ENCODE data around the gene AXL. TPM values are rescaled to one million over a fixed set of nuclear protein-coding genes. Genes with fewer than 3 reads are reported as not detected.
"Not testable (repeated sequence)": the region's sequence is repeated elsewhere in the genome, so short reads cannot be mapped to it uniquely, and the experiment has no call there.

The AXL gene
- total RNA-seq, 4 donors from 2014 or later = 7.2 to 46.2 (median 24.2) TPM

DNA sequence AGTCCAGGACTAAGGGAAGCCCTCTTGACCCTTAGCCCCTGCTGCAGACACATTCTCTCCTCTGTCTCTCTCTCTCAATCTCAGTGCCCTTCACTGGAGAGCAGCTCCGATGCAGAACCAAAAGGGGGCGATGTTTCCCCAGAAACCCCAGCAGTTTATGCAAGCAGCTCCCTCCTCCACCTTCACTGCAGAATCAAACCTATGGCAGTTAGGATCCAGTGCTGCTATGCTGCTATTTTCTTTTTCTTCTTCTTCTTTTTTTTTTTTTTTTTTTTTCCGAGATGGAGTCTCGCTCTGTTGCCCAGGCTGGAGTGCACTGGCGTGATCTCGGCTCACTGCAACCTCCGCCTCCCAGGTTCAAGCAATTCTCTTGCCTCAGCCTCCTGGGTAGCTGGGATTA lies 14.7 kb upstream of the AXL start:
- not testable (repeated sequence) for H3K4me3 ChIP-seq, H3K27ac ChIP-seq, H3K4me1 ChIP-seq, H3K9me3 ChIP-seq, H3K27me3 ChIP-seq
- H3K36me3 ChIP-seq = peaks cover 0 to 33% (median 0%) of the 10 kb centered on the region in 3 donors
- TF ChIP-seq, protein P1, sequence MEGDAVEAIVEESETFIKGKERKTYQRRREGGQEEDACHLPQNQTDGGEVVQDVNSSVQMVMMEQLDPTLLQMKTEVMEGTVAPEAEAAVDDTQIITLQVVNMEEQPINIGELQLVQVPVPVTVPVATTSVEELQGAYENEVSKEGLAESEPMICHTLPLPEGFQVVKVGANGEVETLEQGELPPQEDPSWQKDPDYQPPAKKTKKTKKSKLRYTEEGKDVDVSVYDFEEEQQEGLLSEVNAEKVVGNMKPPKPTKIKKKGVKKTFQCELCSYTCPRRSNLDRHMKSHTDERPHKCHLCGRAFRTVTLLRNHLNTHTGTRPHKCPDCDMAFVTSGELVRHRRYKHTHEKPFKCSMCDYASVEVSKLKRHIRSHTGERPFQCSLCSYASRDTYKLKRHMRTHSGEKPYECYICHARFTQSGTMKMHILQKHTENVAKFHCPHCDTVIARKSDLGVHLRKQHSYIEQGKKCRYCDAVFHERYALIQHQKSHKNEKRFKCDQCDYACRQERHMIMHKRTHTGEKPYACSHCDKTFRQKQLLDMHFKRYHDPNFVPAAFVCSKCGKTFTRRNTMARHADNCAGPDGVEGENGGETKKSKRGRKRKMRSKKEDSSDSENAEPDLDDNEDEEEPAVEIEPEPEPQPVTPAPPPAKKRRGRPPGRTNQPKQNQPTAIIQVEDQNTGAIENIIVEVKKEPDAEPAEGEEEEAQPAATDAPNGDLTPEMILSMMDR (IDR thresholded peaks at IDR 0.05) = peak; percentile 61 to 95 (median 92)
- peak; percentile 73 to 92 (median 76) for DNase-seq

DNA sequence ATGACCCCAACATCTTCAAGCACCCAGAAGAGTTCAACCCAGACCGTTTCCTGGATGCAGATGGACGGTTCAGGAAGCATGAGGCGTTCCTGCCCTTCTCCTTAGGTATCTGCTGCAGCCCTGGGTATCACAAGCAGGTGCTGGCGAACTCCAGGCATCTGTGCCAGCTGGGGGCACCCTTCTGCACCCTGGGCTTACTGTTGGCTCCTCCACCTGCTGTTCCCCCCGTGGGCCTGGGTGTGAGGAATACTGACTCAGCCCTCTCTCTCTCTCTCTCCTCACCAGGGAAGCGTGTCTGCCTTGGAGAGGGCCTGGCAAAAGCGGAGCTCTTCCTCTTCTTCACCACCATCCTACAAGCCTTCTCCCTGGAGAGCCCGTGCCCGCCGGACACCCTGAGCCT lies 13.0 kb upstream of the AXL start:
- no peak for DNase-seq
- TF ChIP-seq, protein P1 (IDR thresholded peaks at IDR 0.05) = no peak
- no peak for TF ChIP-seq POLR2A (IDR thresholded peaks at IDR 0.05)
- H3K4me3 ChIP-seq = no peak overlapping the region
- no peaks in the 10 kb centered on the region for H3K9me3 ChIP-seq
- H3K27ac ChIP-seq = no peak overlapping the region
- H3K4me1 ChIP-seq = no peaks in the 10 kb centered on the region
- peaks cover 0 to 33% (median 0%) of the 10 kb centered on the region in 3 donors for H3K36me3 ChIP-seq
- no peaks in the 10 kb centered on the region for H3K27me3 ChIP-seq

DNA sequence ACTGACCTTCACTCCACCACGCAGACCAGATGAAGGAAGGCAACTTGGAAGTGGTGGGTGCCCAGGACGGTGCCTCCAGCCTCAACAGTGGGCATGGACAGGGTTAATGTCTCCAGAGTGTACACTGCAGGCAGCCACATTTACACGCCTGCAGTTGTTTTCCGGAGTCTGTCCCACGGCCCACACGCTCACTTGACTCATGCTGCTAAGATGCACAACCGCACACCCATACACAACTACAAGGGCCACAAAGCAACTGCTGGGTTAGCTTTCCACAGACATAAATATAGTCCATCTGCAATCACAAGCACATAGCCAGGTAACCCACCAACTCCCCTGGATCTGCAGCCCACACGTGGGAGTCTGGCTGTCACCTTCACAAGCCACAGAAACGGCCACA lies 12.6 kb upstream of the AXL start:
- DNase-seq = no peak
- Histone ChIP-seq H3K27ac (peak overlapping the region in 2 of 4 donors; percentile 9 to 65), H3K4me1 (no peaks in the 10 kb centered on the region), H3K9me3 (no peaks in the 10 kb centered on the region), H3K4me3 (no peak overlapping the region), H3K36me3 (peaks cover 0 to 31% (median 0%) of the 10 kb centered on the region in 3 donors), H3K27me3 (no peaks in the 10 kb centered on the region)
- TF ChIP-seq, protein P1 (IDR thresholded peaks at IDR 0.05) = no peak
- no peak for TF ChIP-seq POLR2A (IDR thresholded peaks at IDR 0.05)

DNA sequence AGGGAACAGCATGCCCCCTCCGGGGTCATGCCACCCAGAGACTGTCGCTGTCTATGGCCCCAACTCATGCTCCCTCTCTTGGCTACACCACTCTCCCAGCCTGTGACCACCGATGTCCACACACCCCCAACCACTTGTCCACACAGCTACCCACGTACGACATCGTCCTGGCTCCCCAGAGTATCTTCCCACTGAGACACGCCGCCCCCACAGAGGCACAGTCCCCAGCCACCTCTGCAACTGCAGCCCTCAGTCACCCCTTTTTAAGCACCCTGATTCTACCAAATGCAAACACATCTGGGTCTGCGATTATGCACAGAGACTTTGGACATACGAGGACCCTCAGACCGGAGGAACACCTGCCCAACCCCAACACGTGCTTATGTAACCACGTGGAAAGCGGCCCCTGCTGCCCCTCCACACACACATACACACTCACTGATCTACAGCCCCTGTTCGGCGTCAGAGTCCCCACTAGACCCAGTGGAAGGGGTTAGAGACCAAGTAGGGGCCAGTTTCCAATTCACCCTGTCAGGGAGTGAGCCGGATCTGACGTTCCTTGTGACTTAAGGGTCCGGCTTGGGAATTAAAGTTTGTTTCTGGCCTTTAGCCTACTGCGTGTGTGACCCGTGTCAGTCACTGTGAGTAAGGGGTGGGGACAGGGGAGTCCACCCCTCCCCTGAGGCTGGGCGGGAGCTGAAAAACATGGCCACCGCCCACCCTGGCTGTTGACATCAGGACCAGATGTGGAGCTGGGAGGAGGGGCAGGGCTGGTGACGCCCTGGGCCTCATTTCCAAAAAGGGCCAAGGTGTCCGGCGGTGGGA lies 11.9 kb upstream of the AXL start:
- no peak overlapping the region for H3K4me3 ChIP-seq
- DNase-seq = peak in 2 of 3 donors; percentile 65 to 76
- peaks cover 0 to 25% (median 0%) of the 10 kb centered on the region in 3 donors for H3K36me3 ChIP-seq
- TF ChIP-seq POLR2A (IDR thresholded peaks at IDR 0.05) = no peak
- TF ChIP-seq, protein P1 (IDR thresholded peaks at IDR 0.05) = no peak
- H3K27ac ChIP-seq = peak overlapping the region in 3 of 4 donors; percentile 9 to 65 (median 57)
- H3K9me3 ChIP-seq = no peaks in the 10 kb centered on the region
- H3K4me1 ChIP-seq = no peaks in the 10 kb centered on the region
- H3K27me3 ChIP-seq = no peaks in the 10 kb centered on the region

DNA sequence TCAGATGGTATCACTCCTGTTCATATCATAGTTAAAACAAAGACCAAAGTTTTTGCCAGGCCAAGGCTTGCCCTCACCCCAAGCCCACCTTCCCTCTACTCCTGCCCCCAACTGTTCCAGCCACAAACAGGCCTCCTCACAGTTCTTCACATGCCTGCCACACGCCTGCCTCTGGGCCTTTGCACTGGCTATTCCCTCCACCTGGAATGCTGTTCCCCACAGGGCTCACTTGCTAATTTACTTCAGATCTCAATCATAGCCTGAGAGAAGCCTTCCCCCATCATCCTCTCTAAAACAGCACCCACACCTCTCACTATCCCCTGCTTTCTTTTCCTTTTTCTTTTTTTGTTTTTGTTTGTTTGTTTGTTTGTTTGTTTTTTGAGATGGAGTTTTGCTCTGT lies 4.9 kb upstream of the AXL start:
- no peak overlapping the region for H3K4me3 ChIP-seq
- H3K27ac ChIP-seq = no peak overlapping the region
- TF ChIP-seq POLR2A (IDR thresholded peaks at IDR 0.05) = no peak
- TF ChIP-seq, protein P1 (IDR thresholded peaks at IDR 0.05) = no peak
- no peaks in the 10 kb centered on the region for H3K4me1 ChIP-seq
- no peaks in the 10 kb centered on the region for H3K9me3 ChIP-seq
- DNase-seq = no peak
- no peaks in the 10 kb centered on the region for H3K27me3 ChIP-seq
- no peaks in the 10 kb centered on the region for H3K36me3 ChIP-seq

All from Peyer's patch (tissue), 4 donors.